Stimulated activated CD8-positive, alpha-beta memory T cell treated with anti-CD3 and anti-CD28 coated beads, Interleukin-7, amount 100 ng/mL, for 1 hour (primary cell): ENCODE measurements around the gene EXOC4.
"Not testable (repeated sequence)": the region's sequence is repeated elsewhere in the genome, so short reads cannot be mapped to it uniquely, and the experiment has no call there.

Experiments
- DNase-seq, 2 donors: peaks; one replicate each; pipeline ENCODE4 v3.0.0-alpha.2; 2020; ENCODE audit warnings: low read depth in 2 of 2

EXOC4 gene

GRCh38 chr7:133748443-133749407 lies 495.8 kb downstream of the EXOC4 start:
- DNase-seq = no peak

GRCh38 chr7:133750287-133750686 lies 497.4 kb downstream of the EXOC4 start:
- no peak for DNase-seq

- DNase-seq = no peak
These were observed 498.2 kb downstream of the EXOC4 start for GRCh38 chr7:133751079-133751478.

GRCh38 chr7:133753513-133753912 lies 500.6 kb downstream of the EXOC4 start:
- DNase-seq = no peak

GRCh38 chr7:133754708-133755107 lies 501.8 kb downstream of the EXOC4 start:
- DNase-seq = no peak

- no peak for DNase-seq
These were observed 503.0 kb downstream of the EXOC4 start for GRCh38 chr7:133755901-133756300.

- no peak for DNase-seq
These were observed 508.6 kb downstream of the EXOC4 start for GRCh38 chr7:133761443-133761842.

GRCh38 chr7:133763076-133763640 lies 510.3 kb downstream of the EXOC4 start:
- no peak for DNase-seq

GRCh38 chr7:133769668-133770067 lies 516.8 kb downstream of the EXOC4 start:
- no peak for DNase-seq

- DNase-seq = no peak
These were observed 518.1 kb downstream of the EXOC4 start for GRCh38 chr7:133770863-133771492.

- no peak for DNase-seq
These were observed 519.0 kb downstream of the EXOC4 start for GRCh38 chr7:133771788-133772419.

GRCh38 chr7:133773601-133774000 lies 520.7 kb downstream of the EXOC4 start:
- no peak for DNase-seq

- DNase-seq = no peak
These were observed 522.3 kb downstream of the EXOC4 start for GRCh38 chr7:133775201-133775600.

- no peak for DNase-seq
These were observed 523.4 kb downstream of the EXOC4 start for GRCh38 chr7:133776266-133776665.

GRCh38 chr7:133777701-133778100 lies 524.8 kb downstream of the EXOC4 start:
- DNase-seq = no peak

GRCh38 chr7:133778472-133778871 lies 525.6 kb downstream of the EXOC4 start:
- DNase-seq = no peak

- DNase-seq = not testable (repeated sequence)
These were observed 526.7 kb downstream of the EXOC4 start for GRCh38 chr7:133779538-133779937.

- no peak for DNase-seq
These were observed 528.0 kb downstream of the EXOC4 start for GRCh38 chr7:133780912-133781311.

- DNase-seq = no peak
These were observed 528.7 kb downstream of the EXOC4 start for GRCh38 chr7:133781486-133782090.

GRCh38 chr7:133782470-133782869 lies 529.6 kb downstream of the EXOC4 start:
- DNase-seq = no peak

GRCh38 chr7:133783276-133783675 lies 530.4 kb downstream of the EXOC4 start:
- DNase-seq = no peak

GRCh38 chr7:133784486-133785001 lies 531.7 kb downstream of the EXOC4 start:
- DNase-seq = no peak
